HG02571 (cell line): ENCODE measurements around the gene GGT6.

Source experiments
- ATAC-seq: cut with Tn5 transposase; IDR thresholded peaks from one replicate; pipeline ENCODE4 v1.9.1; 2021; ENCODE audit warnings: mild to moderate bottlenecking, moderate library complexity; ENCODE audit not compliant: unreplicated experiment

Gene GGT6

DNA sequence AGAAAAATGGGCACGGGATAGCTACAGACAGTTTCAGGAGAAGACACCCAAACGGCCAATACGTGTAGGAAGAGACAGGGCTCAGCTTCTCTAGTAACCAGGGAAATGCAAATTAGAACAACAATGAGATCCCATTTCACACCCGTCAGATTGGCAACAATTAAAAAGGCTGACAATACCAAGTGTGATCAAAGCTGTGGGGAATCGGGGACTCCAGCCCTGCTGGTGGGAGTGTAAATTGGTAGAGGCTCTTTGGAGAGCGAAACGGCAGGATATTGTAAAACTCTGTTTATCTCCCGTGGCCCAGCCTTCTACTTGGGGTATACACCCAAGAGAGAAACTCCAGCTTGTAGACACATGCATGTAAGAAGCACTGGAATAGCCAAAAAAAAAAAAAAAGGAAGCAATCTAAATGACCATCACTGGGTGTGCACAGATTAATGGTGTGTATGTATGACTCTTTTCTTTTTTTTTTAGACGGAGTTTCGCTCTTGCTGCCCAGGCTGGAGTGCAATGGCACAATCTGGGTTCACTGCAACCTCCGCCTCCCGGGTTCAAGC is 32.7 kb downstream of the GGT6 start:
- ATAC-seq: no peak

DNA sequence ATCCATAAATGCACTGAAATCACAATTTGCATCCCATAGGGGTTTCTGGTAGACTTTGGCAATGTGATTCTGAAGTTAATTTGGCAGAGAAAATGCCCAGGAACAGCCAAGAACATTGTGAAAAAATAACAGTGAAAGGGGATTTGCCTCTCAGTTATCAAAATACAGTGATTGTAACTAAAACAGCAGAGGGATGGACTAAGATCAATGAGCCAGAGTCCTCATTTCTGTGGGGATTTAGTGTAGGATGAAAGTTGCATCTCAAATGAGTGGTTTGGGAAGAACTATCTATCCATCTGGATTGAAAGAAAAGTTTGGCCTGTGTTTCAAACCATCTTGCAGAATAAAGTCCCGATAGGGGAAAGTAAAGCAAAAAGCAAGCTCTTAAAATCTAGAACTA is 33.2 kb downstream of the GGT6 start:
- ATAC-seq: no peak

DNA sequence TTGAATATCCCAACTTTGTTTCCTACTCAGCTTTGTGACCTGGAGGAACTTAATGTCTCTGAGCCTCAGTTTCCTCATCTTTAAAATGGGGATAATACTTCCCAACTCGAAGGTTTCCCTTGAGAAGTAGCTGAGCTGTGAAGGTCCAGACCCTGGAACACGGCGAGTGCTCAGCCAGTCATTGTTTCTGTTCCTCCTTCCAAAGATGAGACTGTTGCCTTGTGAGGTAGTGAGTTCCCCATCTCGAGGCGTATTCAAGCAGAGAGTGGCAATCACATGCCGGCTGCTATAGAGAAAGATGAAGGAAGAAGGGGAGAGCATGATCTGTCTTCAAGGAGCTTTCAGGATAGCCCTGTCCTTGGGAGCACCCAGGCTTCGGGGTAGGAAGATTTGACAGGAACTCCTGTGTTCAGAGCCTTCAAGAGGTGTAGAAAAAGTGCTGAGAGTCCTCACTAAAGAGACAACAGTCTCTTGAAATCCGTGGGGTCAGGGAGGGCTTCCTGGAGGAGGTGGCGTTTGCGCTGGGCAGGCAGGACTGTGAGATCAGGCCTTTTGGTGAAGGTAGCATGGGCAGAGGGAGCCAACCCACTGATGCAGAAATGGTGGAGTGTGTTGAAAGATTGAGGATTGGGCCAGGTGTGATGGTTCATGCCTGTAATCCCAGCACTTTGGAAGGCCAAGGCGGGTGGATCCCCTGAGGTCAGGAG is 34.5 kb downstream of the GGT6 start:
- no peak for ATAC-seq

DNA sequence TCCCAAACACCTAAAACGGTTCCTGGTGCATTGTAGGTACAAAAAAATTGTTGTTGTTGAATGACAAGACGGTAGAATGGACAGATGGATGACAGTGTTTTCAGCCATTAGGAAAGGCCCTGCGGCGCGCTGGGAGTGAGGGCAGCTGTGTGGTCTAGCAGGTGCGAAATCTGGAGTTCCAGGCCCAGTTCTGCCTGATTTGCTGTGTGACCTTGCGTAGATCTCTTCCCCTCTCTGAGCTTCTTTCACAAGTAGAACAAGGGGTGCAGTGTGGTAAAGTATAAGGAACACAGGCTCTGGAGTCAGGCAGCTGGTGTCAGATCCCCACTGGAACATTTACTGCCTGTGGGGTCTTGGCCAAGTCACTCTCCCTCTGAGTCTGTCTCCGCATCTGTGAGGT is 36.4 kb downstream of the GGT6 start:
- ATAC-seq: no peak

DNA sequence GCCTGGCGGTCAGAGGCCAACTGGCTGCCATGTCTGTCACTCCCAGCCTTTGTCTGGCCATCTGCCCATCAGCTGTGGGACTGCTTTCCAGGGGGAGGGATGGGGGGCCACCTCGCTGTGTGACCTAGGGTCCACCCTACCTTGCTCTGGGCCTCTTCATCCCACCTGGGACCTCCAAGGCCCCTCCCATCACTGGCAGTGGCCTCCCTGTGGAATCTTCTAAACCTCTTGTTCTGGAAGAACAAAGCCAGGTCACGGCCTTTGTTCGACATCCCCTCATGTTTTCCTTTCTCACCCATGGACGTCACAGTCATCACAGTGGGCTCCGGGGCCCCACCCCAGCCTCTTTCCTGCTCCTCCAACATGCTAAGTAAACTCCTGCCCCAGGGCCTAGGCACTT is 37.7 kb downstream of the GGT6 start:
- ATAC-seq: no peak

DNA sequence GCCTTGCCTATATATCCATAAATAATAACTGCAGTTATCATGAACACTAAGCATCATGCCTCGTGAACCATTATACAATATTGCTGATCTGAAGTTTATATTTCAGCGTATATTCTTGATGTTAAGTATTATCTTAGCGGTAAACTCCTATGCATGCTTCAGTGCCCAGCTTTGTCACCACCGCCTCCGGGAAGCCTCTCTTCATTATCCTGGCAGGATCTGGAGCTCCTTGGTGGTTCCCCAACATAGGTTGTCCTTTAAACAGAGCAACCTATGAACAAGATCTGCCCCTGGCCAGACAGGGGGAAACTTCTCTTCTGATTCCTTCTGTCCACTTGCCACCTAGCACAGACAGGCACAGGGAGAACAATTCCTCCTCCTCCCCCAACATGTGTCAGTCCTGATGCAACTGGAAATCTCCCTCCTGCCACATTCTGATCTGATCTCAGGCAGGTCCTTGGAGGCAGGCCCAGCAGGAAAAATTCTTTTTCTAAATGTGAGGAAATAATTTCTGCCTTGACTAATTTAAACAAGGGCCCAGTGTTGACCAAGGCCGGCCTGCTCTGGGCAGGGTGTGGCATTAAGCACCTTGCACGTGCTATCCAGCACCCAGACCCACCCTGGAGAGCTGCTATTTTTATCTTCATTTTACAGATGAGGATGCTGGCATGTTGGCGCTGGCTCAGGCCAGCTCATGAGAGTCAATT is 39.3 kb downstream of the GGT6 start:
- ATAC-seq: no peak

DNA sequence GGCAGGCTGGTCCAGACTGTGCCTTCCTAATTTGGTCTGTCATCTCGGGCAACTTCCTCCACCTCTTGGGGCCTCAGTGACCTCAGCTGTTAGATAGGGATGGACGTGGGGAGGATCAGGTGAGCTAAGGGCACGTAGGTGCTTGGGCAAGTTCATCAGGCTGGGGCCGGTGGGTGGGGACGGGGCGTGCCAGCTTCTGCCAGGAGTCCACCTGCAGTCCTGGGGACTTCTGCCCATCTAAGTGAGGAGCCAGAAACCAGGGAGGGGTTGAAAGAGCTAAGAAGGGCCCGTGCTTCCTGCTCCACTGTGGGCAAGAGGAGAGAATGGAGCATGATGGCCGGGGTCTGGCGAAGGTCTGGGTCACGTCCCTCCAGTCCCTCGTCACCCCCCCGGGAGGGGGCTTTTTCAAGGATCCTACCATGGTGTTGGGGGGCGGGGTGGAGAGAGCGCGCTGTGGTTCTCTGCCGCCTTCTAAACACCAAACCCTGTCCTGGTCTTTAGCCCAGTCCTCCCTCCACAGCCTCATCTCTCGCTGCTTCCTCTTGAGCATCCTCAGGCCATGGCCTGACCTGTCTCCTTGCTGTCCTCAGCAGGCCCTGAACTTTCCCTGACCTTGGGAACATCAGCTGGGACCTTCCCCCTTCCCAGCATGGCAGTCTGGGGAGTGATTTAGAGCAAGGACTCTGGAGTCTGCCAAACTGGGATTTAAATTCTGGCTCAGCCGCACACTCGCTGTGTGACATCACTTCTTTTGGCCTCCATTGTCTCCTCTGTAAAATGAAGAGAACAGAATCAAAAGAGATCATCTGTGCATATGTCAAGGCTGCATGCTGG is 40.1 kb downstream of the GGT6 start:
- no peak for ATAC-seq

DNA sequence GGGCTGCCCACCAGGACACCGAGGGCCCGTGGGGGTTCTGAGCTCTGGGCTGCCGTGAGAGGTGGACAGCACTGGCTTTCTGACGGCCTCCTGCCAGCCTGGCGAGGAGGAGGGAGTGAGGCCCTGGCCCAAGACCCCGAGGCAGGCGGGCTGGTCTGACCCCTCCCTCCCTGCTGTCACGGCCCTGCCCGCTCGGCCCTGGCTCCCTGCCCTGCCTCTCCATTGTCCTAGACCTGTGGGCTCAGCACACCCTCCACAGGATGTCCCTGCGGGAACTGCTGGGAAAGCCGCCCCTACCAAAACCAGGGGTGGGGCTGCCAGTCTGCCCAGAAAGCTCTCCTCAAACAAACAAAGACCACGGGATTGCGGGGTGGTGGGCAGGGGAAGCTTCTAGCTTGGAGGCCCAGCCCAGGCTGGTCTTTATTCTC is 41.0 kb downstream of the GGT6 start:
- no peak for ATAC-seq

DNA sequence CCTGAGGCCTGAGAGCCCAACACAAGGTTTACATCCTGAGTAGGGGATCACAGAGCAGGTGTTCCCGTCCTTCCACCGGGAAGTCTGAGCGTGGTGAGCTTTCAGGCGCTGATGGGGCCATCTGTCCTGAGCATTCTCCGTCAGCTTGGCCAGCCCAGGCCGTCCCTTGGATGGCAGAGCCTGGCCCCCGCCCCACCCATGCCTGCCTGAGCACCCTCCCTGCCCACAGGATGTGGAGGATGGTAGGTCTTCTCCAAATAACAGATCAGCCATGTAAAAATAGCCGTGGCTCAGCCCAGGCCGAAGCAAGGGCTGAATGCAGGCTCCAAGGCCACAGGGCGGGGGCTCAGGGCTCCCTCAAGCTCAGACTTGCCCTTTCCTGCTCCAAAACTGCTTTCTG is 41.5 kb downstream of the GGT6 start:
- ATAC-seq: no peak

DNA sequence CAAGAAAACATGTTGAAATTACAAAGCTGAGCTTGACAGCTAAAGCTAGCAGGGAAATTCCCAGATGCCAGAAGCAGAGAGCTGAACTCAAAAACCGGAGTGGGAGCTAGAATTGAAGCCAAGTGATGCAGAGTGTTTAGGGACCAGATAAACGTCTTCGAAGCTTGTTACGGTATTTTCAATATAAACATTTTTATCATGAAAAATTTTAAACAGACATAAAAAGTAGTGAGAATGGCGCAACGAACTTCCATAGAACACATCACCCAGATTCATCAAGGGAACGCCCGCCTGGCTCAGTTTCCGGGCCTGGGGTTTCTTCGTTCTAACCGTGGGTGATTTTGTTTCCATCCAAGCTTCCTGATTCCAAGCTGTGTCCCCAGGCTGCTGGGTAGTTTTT is 43.6 kb downstream of the GGT6 start:
- no peak for ATAC-seq

DNA sequence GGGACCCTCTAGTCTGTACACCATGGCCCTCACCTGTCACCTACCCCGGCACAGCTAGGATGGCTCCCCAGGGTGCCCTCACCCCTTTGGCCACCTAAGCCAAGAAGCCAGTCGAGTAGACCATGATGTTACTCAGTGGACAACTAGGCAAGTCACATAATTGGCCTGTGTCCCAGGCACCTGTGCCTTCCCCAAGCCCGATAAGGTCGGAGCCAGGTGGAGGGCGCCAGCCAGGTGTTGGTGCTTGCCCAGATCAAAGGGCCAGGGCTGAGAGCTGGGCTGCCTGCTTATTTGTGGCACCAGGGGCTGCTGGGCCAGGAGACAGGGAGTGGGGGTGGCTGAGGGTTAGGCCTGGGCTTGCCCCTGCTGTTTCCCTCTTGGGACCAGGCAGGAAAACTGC is 44.9 kb downstream of the GGT6 start:
- no peak for ATAC-seq

DNA sequence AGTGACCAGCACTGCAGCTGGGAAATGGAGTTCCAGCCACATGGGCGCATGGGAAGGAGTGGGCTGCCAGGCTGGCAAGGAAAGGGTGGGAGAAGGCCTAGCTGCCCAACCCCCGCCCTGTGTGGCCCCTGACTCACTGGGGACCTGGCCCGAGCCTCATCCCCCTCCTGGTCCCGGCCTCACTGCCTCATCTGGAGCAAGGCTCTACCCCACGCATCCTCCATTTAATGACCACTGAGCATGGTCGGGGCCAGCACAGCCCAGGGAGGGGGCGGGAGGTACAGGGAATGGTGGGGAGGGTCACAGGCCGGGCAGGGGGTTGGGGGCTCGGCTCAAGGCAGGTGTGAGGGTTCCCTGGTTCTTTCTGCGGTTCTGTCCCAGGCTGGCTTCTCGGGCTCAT is 45.6 kb downstream of the GGT6 start:
- no peak for ATAC-seq

DNA sequence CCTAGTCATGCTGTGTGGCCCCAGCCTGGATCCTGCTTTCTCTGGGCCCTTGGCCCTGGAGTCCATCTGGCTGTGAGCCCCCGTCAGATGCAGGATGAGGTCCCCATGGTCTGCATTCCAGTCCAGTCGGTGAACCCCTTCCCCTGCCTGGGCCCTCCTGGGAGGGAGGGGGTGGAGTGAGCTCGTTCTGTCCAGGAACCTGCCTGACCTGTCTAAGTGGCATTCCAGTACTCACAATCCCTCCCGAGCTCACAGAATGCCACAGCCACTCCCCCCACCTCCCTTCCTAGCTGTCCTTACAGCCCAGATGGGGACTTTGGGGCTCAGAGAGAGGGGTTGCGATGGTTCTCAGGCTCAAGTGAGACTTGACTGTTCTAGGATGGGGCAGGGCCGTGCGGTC is 46.2 kb downstream of the GGT6 start:
- no peak for ATAC-seq

DNA sequence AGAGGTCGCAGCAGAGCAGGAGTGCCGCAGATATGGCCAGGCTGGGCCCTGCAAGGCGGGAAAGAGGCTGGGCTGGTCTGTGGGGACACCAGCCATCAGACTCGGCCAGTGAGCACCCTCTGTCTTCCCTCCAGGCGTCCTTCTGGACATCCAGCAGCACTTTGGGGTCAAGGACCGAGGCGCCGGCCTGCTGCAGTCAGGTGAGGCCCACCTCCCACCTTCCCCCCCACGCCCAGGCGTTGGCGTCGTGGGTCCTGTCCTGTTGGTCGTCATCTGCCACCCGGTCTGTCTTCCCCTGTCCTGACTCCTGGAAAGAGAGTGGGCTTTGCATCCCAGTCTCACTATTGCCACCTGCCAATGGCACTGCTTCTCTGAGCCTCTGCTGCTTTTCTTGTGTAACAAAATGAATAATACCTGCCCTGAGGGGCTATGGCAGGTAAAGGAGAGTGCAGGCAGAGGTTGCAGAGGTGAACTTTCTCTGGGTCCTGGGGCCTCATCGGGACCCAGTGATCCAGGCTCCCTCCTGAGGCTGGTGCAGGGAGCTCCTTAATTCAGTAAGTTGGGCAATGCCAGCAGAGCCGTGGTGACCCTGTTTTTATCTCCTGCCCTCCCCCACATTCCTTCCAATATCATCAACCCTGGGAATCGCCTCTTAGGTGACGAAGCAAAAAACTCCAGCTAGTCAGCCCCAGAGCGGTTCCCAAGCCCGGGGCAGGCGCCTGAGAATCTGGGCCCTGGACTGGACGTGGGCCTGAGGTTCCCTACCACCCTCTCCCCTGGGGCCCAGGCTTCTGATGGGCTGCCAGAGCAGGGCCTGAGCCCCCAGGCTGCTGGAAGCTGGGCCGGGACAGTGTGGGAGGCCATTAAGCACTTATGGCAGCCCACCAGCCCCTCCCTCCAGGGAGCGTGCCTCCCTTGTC is 47.0 kb downstream of the GGT6 start:
- no peak for ATAC-seq

DNA sequence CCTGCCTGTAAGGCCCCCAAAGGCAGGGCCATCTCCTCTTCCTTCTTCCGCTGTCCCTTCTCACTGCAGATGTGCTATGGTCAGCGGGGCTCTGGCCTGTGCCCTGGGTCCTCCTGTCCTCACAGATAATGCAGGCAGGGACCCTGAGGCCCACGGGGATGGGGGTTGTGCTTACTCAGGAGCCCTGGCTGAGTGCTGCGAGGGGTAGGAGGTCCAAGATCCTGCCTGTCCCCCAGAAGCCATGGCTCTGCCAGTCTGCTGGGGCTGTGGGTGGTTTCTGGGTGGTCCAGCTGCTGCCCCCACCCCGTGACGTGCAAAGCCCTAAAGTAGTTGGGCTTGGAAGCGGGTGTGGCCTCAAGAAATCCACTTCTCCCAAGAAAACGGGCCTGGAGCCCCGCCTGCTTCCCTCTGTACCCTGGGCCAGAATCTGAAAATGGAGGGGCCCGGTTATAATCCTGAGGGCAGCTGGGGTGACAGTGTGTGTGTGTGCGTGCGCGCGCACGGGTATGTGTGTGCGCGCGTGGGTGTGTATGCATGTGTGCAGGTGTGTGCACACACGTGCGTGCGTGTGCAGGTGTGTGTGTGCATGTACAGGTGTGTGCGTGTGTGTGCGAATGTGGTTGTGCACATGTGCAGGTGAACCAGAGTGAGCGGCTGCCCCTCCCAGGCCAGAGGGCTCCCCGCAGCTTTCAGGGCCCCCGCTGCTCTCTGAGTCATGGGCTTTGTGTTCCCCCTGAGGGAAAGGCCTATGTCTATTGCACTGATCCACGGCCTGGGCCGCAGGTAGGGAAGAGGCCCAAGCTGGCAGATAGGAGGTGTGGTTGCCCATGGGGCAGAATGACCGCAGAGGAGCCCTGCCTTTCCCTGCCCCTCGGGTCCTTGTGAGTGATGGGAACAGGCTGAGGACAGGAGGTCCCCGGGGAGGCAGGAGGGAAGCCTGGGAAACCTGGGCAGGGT is 47.9 kb downstream of the GGT6 start:
- no peak for ATAC-seq

DNA sequence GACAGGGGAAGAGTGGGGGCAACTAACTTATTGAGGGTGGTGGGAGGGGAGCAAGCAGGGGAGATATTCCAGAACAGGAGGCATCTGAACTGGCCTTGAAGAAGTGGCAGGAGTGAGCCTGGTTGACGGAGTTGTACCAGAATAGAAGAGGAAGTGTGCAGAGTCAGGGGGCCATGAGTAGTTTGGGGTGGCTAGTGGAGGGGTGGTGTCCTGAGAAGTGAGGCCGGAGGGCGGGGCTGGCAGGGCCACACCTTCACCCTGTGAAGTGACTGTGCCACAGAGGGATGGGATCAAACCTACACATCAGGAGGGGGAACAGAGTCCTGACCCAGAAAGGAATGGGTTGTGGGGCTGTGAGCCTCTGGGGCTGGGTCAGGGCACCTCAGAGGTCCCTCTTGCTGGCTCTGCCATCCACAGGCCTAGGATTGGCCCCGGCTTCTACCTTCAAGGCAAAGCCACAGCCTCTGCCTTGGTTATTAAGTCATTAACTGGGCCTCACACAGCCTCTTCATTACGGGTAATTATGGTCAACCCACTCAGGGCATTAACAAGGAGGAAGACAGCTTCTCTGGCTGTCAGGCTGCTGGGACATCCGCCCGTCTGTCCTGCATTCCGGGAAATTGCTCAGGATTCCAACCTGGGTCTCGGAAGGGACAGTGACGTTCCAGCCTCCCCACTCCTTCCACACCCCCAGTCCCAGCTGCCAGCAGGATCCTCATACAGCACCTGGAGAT is 49.0 kb downstream of the GGT6 start:
- ATAC-seq: no peak

DNA sequence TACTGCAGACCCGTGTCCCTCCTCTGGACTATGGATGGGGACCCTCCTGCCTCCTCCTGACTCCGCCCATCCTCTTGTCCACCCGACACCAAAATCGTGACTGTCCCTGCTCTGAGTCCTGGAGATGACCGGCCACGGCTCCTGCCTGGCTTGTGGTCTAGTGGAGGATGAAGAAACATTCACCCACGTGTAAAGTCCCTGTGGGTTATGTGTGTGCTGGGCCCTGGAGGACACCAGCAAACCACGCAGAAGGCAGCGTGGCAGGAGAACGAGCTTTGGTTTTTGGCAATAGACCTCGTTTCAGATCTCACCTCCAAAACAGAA is 49.8 kb downstream of the GGT6 start:
- ATAC-seq: no peak

DNA sequence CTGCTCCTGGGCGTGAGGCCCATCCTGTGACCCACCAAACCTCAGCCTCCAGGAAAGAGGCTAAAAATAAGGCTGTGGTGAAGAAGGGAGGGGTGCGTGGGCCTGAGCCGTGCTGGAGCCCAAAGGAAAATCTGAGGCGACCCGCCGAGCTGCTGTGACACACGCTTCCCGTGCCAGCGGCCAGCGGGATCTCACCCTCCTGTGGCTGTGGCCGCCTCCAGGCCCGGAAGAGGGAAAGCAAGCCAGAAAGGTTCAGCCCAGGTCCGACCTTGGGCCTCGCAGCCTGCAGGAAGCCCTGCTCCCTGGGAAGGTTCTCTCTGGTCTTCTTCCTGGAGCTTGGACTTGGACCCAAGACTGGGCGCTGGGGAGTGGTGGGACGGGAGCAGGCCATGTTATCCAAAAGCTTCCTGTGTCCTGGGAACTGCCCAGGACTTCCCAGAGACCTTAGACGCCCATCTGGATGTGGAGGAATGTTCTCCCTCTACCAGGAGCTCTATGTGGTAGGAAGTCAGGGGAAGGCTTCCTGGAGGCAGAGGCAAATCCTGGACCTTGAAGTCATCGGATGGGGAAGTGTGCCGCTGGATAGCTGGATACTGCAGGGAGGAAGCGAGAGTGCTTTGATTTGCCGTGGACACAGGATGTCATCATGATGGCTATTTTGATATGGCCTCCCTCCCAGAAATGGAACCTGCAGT is 50.3 kb downstream of the GGT6 start:
- no peak for ATAC-seq
